Right cardiac atrium (tissue), 5 donors: ENCODE results near the gene PLEKHA5. TPM values are rescaled to one million over a fixed set of nuclear protein-coding genes. Genes with fewer than 3 reads are reported as not detected.
A peak's percentile ranks its signal among the peaks of the same experiment; 100 is the strongest.
"Not testable (repeated sequence)": the region's sequence is repeated elsewhere in the genome, so short reads cannot be mapped to it uniquely, and the experiment has no call there.

Experiments
- ATAC-seq, 2 donors: fragments of 200-7000 bp; cut with Tn5 transposase; one replicate each; pipeline versions ENCODE4 v1.8.0 to v1.9.1; 2020; ENCODE audit warnings: moderate library complexity in 2 of 2, mild to moderate bottlenecking in 1 of 2
- DNase-seq, 3 donors: peaks; one replicate each; pipeline ENCODE4 v3.0.0-alpha.2; 2020
- H3K27ac ChIP-seq: one replicate; pipeline ENCODE4 v1.5.1; 2013; ENCODE audit warnings: mild to moderate bottlenecking, low read length, control low read depth, moderate library complexity
- H3K27me3 ChIP-seq: one replicate; pipeline ENCODE4 v1.6.1; 2013; ENCODE audit not compliant: control insufficient read depth, insufficient read depth
- H3K4me1 ChIP-seq: one replicate; pipeline ENCODE4 v1.6.1; 2013; ENCODE audit warnings: low read length; ENCODE audit not compliant: control insufficient read depth, insufficient read depth
- H3K4me3 ChIP-seq: one replicate; pipeline ENCODE4 v1.5.1; 2013; ENCODE audit warnings: low read length, control low read depth
- H3K9me3 ChIP-seq: one replicate; pipeline ENCODE4 v1.6.1; 2013; ENCODE audit warnings: low read length; ENCODE audit not compliant: control insufficient read depth
- WGBS: extraction: QIAGEN DNeasy Blood & Tissue Kit; methylation state at CpG from one replicate; pipeline ENCODE4 v1.1.7; 2013; 5-methylcytosine and 5-hydroxymethylcytosine counted together
- intact Hi-C, 4 donors: fragments of 100-400 bp; cut with DNase I; formaldehyde crosslinking; loops; one replicate each; pipeline versions ENCODE4 v1.11.0 to v1.14.0; 2022 to 2023
- polyA plus RNA-seq: library from polyadenylated mRNA; stranded (reverse); fragments of 200-250 nt; gene quantifications from one replicate; pipeline ENCODE4 v1.2.3, GENCODE V29; 2013
- total RNA-seq, 4 donors: library from RNA; stranded (reverse); fragmentation: NEBNext Ultra II Directional; extraction: Animal tissue kit (Norgen Biotek cat#: 25700); gene quantifications; one replicate each; pipeline ENCODE4 v1.2.1, GENCODE V29; 2021
- donor health status: healthy with polysubstance abuse.
- donor health status: DM: no; HTN: yes; CAD: no.
- donor health status: DM: no; HTN: no; CAD: no.
- donor health status: DM: no; HTN: yes; CAD: no; lungs with severe emphysema.
- donor health status: DM: yes; HTN: yes; CAD: no.

PLEKHA5 gene
- total and polyA plus RNA-seq, 5 donors: 47.3 to 88.0 (median 66.2) TPM

GRCh38 chr12:19410211-19410610 is 280.7 kb downstream of the PLEKHA5 start:
- intact Hi-C loops: no loop called here
- 41% methylated on average over 6 of the region's 6 CpGs for WGBS
- Histone ChIP-seq H3K4me3 (no peak overlapping the region), H3K27ac (no peak overlapping the region), H3K4me1 (peaks cover 3% of the 10 kb centered on the region), H3K27me3 (no peaks in the 10 kb centered on the region), H3K9me3 (no peaks in the 10 kb centered on the region)
- DNase-seq: no peak
- ATAC-seq: peak; percentile 52 to 61

- intact Hi-C loops: no loop called here
- WGBS: 53% methylated on average over 7 of the region's 7 CpGs
Observed at GRCh38 chr12:19410629-19411185, 281.2 kb downstream of the PLEKHA5 start.

DNA sequence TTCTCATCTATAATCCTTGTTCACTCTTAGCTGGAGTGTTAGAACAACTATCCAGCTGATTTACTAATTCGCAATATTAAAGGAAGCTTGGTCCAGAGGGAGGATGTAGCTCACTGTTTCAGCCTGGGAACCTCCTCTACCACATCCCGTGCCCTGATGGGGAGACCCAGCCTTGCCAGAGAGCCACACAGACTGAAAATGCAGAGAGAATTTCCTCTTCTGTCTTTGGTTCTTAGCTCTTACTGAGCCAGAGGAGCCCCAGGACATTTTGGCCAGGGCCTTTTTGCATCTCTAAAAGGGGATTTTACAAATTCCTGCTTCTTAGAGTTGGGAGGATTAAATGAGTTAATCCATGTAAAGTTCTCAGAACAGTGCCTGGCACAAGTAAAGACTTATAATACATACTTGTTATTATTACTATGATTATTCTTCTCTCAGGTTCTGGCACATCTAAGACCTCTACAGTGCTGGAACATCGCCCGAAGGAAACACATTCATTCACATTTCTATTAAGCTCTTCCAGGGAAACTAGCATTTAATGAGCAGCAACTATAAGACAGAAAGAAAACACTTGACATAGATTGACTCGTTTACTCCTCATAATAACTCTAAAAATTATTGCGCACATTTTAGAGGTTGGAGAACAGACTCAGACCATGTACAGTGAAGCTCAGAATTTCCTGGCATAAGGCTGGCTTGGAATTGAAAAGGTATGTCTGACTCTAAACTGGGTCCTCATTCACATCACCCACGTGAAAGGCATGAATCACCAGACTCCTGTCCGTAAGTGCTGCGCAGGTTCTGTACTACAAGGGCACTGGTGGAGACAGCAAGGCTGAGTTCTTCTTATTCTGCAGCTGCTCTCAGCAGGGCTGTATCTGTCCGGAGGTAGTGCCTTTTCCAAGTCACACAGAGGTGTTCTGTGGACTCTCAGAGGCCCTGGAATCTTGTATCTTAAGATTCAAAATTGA is 282.0 kb downstream of the PLEKHA5 start:
- no peak overlapping the region for H3K27ac ChIP-seq
- ATAC-seq (peak in 1 of 2 donors; percentile 57), DNase-seq (no peak)
- H3K4me1 ChIP-seq: peaks cover 3% of the 10 kb centered on the region
- intact Hi-C loops: no loop called here
- WGBS: 78% methylated on average over 10 of the region's 10 CpGs
- no peaks in the 10 kb centered on the region for H3K9me3 ChIP-seq
- no peaks in the 10 kb centered on the region for H3K27me3 ChIP-seq
- no peak overlapping the region for H3K4me3 ChIP-seq

More at GRCh38 chr12:19410629-19411185, 281.2 kb downstream of the PLEKHA5 start:
- Histone ChIP-seq H3K27me3 (no peaks in the 10 kb centered on the region), H3K4me1 (peaks cover 3% of the 10 kb centered on the region), H3K4me3 (no peak overlapping the region), H3K27ac (no peak overlapping the region), H3K9me3 (no peaks in the 10 kb centered on the region)
- DNase-seq (no peak), ATAC-seq (no peak)

GRCh38 chr12:19412844-19413243 is 283.3 kb downstream of the PLEKHA5 start:
- peak; percentile 52 to 67 for ATAC-seq

DNA sequence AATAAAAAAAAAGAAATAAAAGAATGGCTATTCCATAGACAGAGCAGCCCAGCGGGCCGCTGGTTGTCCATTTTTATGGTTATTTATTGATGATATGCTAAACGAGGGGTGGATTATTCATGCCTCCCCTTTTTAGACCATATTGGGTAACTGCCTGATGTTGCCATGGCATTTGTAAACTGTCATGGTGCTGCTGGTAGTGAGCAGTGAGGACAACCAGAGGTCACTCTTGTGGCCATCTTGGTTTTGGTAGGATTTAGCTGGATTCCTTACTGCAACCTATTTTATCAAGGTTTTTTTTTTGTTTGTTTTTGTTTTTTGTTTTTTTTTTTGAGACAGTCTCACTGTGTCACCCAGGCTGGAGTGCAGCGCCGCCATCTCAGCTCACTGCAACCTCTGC is 284.0 kb downstream of the PLEKHA5 start:
- DNase-seq, ATAC-seq, H3K27me3 ChIP-seq, H3K4me1 ChIP-seq, intact Hi-C loops, H3K27ac ChIP-seq, H3K9me3 ChIP-seq, H3K4me3 ChIP-seq: not testable (repeated sequence)
- WGBS: 96% methylated on average over 5 of the region's 5 CpGs

More at GRCh38 chr12:19412844-19413243, 283.3 kb downstream of the PLEKHA5 start:
- Histone ChIP-seq H3K4me3 (no peak overlapping the region), H3K27me3 (no peaks in the 10 kb centered on the region), H3K4me1 (peaks cover 3% of the 10 kb centered on the region), H3K27ac (no peak overlapping the region), H3K9me3 (no peaks in the 10 kb centered on the region)
- peak; percentile 18 to 69 (median 49) for DNase-seq
- intact Hi-C loops: no loop called here
- WGBS: 64% methylated on average over 23 of the region's 23 CpGs

DNA sequence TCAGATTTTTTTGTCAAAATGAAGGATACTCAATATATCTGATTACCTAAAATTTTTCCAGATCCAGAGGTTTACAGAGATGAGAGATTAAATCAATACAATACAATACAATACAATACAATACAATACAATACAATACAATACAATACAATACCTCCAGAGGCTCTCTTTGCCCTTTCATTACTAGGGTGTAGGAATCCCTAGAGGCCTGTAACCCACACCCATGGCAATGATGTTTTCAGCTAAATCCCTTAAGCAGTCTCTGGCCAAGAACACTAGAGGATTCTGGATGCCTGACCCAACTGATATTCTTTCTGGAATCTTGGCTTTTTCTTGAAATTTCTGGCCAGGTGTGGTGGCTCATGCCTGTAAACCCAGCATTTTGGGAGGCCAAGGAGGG is 286.0 kb downstream of the PLEKHA5 start:
- no peak for ATAC-seq
- intact Hi-C loops: no loop called here
- no peaks in the 10 kb centered on the region for H3K4me1 ChIP-seq
- H3K27ac ChIP-seq: no peak overlapping the region
- H3K9me3 ChIP-seq: no peaks in the 10 kb centered on the region
- H3K27me3 ChIP-seq: no peaks in the 10 kb centered on the region
- no peak for DNase-seq
- H3K4me3 ChIP-seq: no peak overlapping the region

DNA sequence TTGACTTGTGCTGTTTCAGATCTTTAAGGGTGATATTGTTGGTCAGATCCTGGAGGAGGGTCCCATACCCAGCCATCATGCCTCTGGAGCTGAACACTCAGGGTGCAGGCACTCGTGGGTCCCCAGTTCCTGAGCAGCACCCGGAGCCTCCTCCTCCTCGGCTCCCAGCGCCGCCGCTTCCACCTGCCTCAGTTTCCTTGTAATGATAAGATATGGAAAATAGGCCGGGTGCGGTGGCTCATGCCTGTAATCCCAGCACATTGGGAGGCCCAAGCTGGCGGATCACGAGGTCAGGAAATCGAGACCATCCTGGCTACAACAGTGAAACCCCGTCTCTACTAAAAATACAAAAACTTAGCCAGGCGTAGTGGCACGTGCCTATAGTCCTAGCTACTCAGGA is 289.6 kb downstream of the PLEKHA5 start:
- H3K9me3 ChIP-seq: no peaks in the 10 kb centered on the region
- DNase-seq (no peak), ATAC-seq (no peak)
- intact Hi-C loops: no loop called here
- H3K27me3 ChIP-seq: no peaks in the 10 kb centered on the region
- H3K27ac ChIP-seq: no peak overlapping the region
- no peak overlapping the region for H3K4me3 ChIP-seq
- WGBS: 95% methylated on average over 14 of the region's 14 CpGs
- no peaks in the 10 kb centered on the region for H3K4me1 ChIP-seq

GRCh38 chr12:19421503-19422282 is 292.2 kb downstream of the PLEKHA5 start:
- Histone ChIP-seq H3K4me3 (no peak overlapping the region), H3K27ac (no peak overlapping the region), H3K9me3 (no peaks in the 10 kb centered on the region), H3K4me1 (no peaks in the 10 kb centered on the region), H3K27me3 (no peaks in the 10 kb centered on the region)
- intact Hi-C loops: no loop called here
- ATAC-seq (no peak), DNase-seq (no peak)
- WGBS: 87% methylated on average over 6 of the region's 6 CpGs

DNA sequence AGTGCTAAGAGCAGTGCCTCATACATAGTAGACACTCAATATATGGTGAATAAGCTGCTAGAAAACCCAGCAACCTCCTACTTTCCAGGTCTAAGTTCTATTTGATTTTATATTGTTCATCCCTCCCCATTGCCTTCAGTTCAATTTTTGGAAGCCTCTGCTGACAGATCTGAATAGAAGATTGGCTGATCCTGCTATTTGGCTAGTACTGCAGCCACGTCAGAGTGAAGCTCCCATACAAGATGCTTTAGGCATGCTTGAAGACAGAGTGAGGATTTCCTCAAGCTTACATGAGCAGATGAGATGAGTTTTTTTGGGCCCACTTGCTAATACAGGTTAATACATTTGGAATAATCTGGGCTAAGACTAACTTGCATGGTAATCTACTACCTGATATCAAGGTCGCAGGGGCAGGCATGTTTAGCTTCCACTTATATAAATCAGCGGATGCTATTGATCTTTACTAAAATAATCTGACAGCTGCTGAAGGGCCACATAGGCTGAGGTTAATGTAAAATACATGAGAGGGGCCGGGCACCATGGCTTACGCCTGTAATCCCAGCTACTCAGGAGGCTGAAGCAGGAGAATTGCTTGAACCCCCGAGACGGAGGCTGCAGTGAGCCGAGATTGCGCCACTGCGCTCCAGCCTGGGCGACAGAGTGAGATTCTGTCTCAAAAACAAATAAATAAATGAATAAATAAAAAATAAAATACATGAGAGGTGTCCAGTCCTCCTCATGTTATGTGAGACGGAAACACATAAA is 293.8 kb downstream of the PLEKHA5 start:
- ATAC-seq: no peak
- Histone ChIP-seq H3K27me3 (no peaks in the 10 kb centered on the region), H3K27ac (no peak overlapping the region), H3K4me1 (no peaks in the 10 kb centered on the region), H3K9me3 (no peaks in the 10 kb centered on the region), H3K4me3 (no peak overlapping the region)
- WGBS: 93% methylated on average over 12 of the region's 12 CpGs
- no peak for DNase-seq
- intact Hi-C loops: no loop called here
